ENCODE data around the gene FOXA2. TPM values are rescaled to one million over a fixed set of nuclear protein-coding genes. Genes with fewer than 3 reads are reported as not detected.

The FOXA2 gene
- polyA plus RNA-seq, 1 donor from 2014 or later: not detected

- Histone ChIP-seq H3K79me2 (replicated peaks; ENCODE audit: insufficient read depth, low read length) (no peaks in the 10 kb centered on the region), H3K9me2 (ENCODE audit: insufficient read depth, low read length) (no peaks in the 10 kb centered on the region), H3K4me3 (ENCODE audit: low read length) (no peak overlapping the region), H3K27me3 (ENCODE audit: insufficient read depth, low read depth, low read length) (peaks cover 100% of the 10 kb centered on the region), H3K9ac (ENCODE audit: low read length) (no peak overlapping the region), H4K20me1 (ENCODE audit: insufficient read depth) (no peaks in the 10 kb centered on the region), H3K4me2 (ENCODE audit: low read length) (no peak overlapping the region), H3K36me3 (ENCODE audit: insufficient read depth, low read length) (no peaks in the 10 kb centered on the region), H3F3A (ENCODE audit: insufficient read depth, low read length, poor library complexity, severe bottlenecking) (no peaks in the 10 kb centered on the region), H3K27ac (ENCODE audit: low read length) (no peak overlapping the region), H3K9me3 (ENCODE audit: low read length) (no peaks in the 10 kb centered on the region), H2AFZ (ENCODE audit: low read depth, low read length) (no peak overlapping the region)
- TF ChIP-seq EZH2 (IDR thresholded peaks at IDR 0.05; ENCODE audit: borderline replicate concordance, insufficient read depth, low read length, poor library complexity, severe bottlenecking): no peak
- TF ChIP-seq RAD21 (conservative IDR thresholded peaks at IDR 0.05): no peak
- no peak for TF ChIP-seq CTCF (IDR thresholded peaks at IDR 0.05; ENCODE audit: poor library complexity, severe bottlenecking)
- TF ChIP-seq MXI1 (conservative IDR thresholded peaks at IDR 0.05; ENCODE audit: poor library complexity, severe bottlenecking): no peak
- no peak for TF ChIP-seq TAF1 (IDR thresholded peaks at IDR 0.05; ENCODE audit: low read depth)
- TF ChIP-seq SMC3 (conservative IDR thresholded peaks at IDR 0.05; ENCODE audit: poor library complexity): no peak
- TF ChIP-seq REST (IDR thresholded peaks at IDR 0.05; ENCODE audit: borderline replicate concordance): no peak
- TF ChIP-seq EP300 (conservative IDR thresholded peaks at IDR 0.05; ENCODE audit: poor library complexity, severe bottlenecking): no peak
- no peak for TF ChIP-seq POLR2AphosphoS5 (IDR thresholded peaks at IDR 0.05)
Measured at GRCh38 chr20:22562620-22563019, 21.8 kb downstream of the FOXA2 start.

GRCh38 chr20:22561965-22562577 lies 22.3 kb downstream of the FOXA2 start:
- H3K4me2 ChIP-seq (ENCODE audit: low read length): no peak overlapping the region
- H3K9me3 ChIP-seq (ENCODE audit: low read length): no peaks in the 10 kb centered on the region
- H3K36me3 ChIP-seq (ENCODE audit: insufficient read depth, low read length): no peaks in the 10 kb centered on the region
- no peak overlapping the region for H2AFZ ChIP-seq (ENCODE audit: low read depth, low read length)
- no peaks in the 10 kb centered on the region for H3F3A ChIP-seq (ENCODE audit: insufficient read depth, low read length, poor library complexity, severe bottlenecking)
- H3K4me3 ChIP-seq (ENCODE audit: low read length): no peak overlapping the region
- no peaks in the 10 kb centered on the region for H3K9me2 ChIP-seq (ENCODE audit: insufficient read depth, low read length)
- no peak overlapping the region for H3K27ac ChIP-seq (ENCODE audit: low read length)
- no peaks in the 10 kb centered on the region for H3K79me2 ChIP-seq (replicated peaks; ENCODE audit: insufficient read depth, low read length)
- H3K27me3 ChIP-seq (ENCODE audit: insufficient read depth, low read depth, low read length): peaks cover 100% of the 10 kb centered on the region
- H3K9ac ChIP-seq (ENCODE audit: low read length): no peak overlapping the region
- no peaks in the 10 kb centered on the region for H4K20me1 ChIP-seq (ENCODE audit: insufficient read depth)
- TF ChIP-seq REST (IDR thresholded peaks at IDR 0.05; ENCODE audit: borderline replicate concordance): no peak
- no peak for TF ChIP-seq TAF1 (IDR thresholded peaks at IDR 0.05; ENCODE audit: low read depth)
- TF ChIP-seq POLR2AphosphoS5 (IDR thresholded peaks at IDR 0.05): no peak
- TF ChIP-seq MXI1 (conservative IDR thresholded peaks at IDR 0.05; ENCODE audit: poor library complexity, severe bottlenecking): no peak
- TF ChIP-seq RAD21 (conservative IDR thresholded peaks at IDR 0.05): no peak
- no peak for TF ChIP-seq SMC3 (conservative IDR thresholded peaks at IDR 0.05; ENCODE audit: poor library complexity)
- TF ChIP-seq CTCF (IDR thresholded peaks at IDR 0.05; ENCODE audit: poor library complexity, severe bottlenecking): no peak
- no peak for TF ChIP-seq EP300 (conservative IDR thresholded peaks at IDR 0.05; ENCODE audit: poor library complexity, severe bottlenecking)
- no peak for TF ChIP-seq EZH2 (IDR thresholded peaks at IDR 0.05; ENCODE audit: borderline replicate concordance, insufficient read depth, low read length, poor library complexity, severe bottlenecking)
